GM08714 (cell line): Measurements from ENCODE around the gene SMCHD1.
"Not testable (repeated sequence)": the region's sequence is repeated elsewhere in the genome, so short reads cannot be mapped to it uniquely, and the experiment has no call there.

Experiments
- H3K4me3 ChIP-seq: fragments of 200-500 bp; sonication (Bioruptor generic); 2 replicates; pipeline ENCODE4 v1.5.1; 2014; ENCODE audit warnings: mild to moderate bottlenecking, low read length, inconsistent platforms
- ZNF274 ChIP-seq: IDR thresholded peaks from 2 replicates; pipeline ENCODE4 v1.6.1; 2012; ENCODE audit warnings: mild to moderate bottlenecking, low read depth, low read length

Gene SMCHD1

GRCh38 chr18:2811416-2811815 is 155.9 kb downstream of the SMCHD1 start:
- TF ChIP-seq ZNF274 = no peak
- no peak overlapping the region for H3K4me3 ChIP-seq

- H3K4me3 ChIP-seq = no peak overlapping the region
- no peak for TF ChIP-seq ZNF274
Measured at GRCh38 chr18:2814928-2815327, 159.4 kb downstream of the SMCHD1 start.

DNA sequence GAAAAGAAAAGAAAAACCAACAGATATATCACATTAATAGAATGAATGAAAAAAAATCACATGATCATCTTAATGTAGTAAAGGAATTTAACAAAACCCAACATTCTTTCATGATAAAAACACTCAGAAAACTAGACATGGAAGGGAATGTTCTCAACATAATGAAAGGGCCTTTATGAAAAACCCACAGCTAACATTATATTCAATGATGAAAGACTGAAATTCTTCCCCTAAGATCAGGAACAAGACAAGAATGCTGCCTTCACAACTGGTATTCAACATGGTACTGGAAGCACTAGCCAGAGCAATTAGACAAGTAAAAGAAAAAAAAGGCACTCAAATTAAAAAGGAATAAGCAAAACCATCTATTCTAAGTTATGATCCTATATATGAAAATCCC is 162.8 kb downstream of the SMCHD1 start:
- TF ChIP-seq ZNF274 = no peak
- no peak overlapping the region for H3K4me3 ChIP-seq

GRCh38 chr18:2821695-2822094 is 166.2 kb downstream of the SMCHD1 start:
- H3K4me3 ChIP-seq = no peak overlapping the region
- TF ChIP-seq ZNF274 = no peak

- H3K4me3 ChIP-seq = no peak overlapping the region
- TF ChIP-seq ZNF274 = no peak
Measured at GRCh38 chr18:2822213-2822921, 166.8 kb downstream of the SMCHD1 start.

GRCh38 chr18:2823202-2823601 is 167.7 kb downstream of the SMCHD1 start:
- H3K4me3 ChIP-seq = no peak overlapping the region

DNA sequence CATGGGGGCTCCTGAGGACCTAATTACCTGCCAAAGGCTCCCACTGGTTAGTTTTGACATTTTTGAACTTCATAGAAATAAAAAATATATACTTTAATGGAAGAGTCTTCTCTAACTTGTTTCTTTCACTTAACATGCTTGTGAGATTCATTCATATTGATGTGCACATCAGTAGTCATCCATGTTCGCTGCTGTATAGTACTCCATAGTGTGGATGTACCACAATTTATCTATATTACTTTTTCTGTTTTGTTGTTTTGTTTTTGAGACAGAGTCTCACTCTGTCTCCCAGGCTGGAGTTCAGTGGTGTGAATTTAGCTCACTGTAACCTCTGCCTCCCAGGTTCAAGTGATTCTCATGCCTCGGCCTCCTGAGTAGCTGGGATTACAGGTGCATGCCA is 168.4 kb downstream of the SMCHD1 start:
- no peak for TF ChIP-seq ZNF274
- H3K4me3 ChIP-seq = no peak overlapping the region

More at GRCh38 chr18:2823202-2823601, 167.7 kb downstream of the SMCHD1 start:
- no peak for TF ChIP-seq ZNF274

GRCh38 chr18:2824865-2825264 is 169.3 kb downstream of the SMCHD1 start:
- TF ChIP-seq ZNF274 = no peak
- no peak overlapping the region for H3K4me3 ChIP-seq

DNA sequence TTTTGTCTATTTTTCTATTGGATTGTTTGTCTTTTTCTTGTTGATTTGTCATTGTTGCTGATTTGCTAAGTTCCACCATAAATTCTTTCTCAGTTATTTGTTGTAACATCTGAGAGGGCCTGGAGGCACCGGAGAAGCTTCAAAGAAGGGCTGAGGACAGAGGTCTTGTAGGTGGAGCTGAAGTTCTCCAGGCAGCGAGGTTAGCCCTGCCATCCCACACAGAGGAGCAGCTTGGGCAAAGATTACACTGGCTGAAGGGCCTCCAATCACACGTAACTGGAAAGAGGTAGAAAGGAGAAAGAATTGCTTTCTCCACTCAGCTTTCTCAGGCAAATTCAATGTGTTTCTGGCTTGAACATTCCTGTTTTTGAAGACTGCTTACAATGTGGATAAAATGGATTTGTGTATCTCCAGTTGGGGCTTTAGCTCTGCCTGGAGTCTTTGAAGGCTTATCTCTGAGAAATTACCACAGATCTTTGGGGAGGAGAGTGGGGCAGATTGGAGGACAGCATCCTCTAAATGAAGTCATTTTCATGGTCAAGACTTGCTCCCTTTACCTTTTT is 170.2 kb downstream of the SMCHD1 start:
- H3K4me3 ChIP-seq = no peak overlapping the region
- TF ChIP-seq ZNF274 = no peak

DNA sequence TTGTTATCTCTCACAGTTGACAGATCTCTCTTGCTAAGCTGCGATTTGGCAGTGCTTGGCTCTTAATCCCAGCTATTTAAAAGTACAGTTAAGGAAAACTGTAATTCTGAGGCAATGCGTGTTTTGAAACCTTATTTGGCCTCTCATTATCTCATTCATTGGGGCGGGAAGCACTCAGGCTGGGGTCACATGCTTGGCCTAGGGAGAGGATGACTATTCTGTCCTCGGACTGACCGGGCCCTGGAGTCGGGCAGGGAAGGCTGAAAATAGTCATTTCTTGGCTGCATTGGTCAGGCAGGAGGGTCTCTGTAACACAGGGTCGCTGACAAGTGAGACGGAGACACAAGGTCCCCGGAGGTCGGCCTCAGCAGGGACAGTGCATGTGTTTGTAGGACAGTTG is 171.1 kb downstream of the SMCHD1 start:
- no peak for TF ChIP-seq ZNF274

GRCh38 chr18:2827061-2827460 is 171.5 kb downstream of the SMCHD1 start:
- TF ChIP-seq ZNF274 = no peak
- no peak overlapping the region for H3K4me3 ChIP-seq

More for the DNA sequence above, 171.1 kb downstream of the SMCHD1 start:
- H3K4me3 ChIP-seq = no peak overlapping the region

DNA sequence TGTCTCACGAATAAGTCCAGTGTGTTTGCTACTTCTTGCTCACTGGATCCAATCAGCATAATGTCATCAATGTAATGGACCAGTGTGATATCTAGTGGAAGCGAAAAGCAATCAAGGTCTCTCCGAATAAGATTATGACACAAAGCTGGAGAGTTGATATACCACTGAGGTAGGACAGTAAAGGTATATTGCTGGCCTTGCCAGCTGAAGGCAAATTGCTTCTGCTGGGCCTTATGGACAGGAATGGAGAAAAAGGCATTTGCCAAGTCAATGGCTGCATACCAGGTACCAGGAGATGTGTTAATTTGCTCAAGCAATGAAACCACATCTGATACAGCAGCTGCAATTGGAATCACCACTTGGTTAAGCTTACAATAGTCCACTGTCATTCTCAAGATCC is 180.6 kb downstream of the SMCHD1 start:
- not testable (repeated sequence) for H3K4me3 ChIP-seq

- H3K4me3 ChIP-seq = not testable (repeated sequence)
Measured at GRCh38 chr18:2837290-2837689, 181.8 kb downstream of the SMCHD1 start.

- H3K4me3 ChIP-seq = no peak overlapping the region
- no peak for TF ChIP-seq ZNF274
Measured at GRCh38 chr18:2839202-2839601, 183.7 kb downstream of the SMCHD1 start.

- no peak for TF ChIP-seq ZNF274
- no peak overlapping the region for H3K4me3 ChIP-seq
Measured at GRCh38 chr18:2840521-2840920, 185.0 kb downstream of the SMCHD1 start.

DNA sequence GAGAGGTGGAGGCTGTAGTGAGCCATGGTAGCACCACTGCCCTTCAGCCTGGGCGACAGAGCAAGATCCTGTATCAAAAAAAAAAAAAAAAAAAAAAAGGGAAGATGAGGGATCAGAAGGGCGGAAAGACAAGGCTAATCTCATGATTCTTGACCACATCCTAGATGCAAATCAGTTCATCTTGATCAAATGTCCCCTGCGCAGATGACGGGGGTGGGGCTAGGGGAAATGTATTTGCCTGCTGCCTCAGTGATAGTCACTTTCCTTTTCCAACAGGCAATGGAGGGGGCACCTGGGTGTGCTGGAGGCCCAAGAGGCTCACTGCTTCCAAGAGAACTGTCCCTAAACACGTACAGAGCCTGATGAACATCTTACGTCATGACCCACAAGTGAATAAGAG is 187.6 kb downstream of the SMCHD1 start:
- no peak overlapping the region for H3K4me3 ChIP-seq
- TF ChIP-seq ZNF274 = no peak
